HG03097 (cell line): ENCODE data around the gene PAIP2.
"Not testable (repeated sequence)": the region's sequence is repeated elsewhere in the genome, so short reads cannot be mapped to it uniquely, and the experiment has no call there.

Source experiments
- ATAC-seq: cut with Tn5 transposase; IDR thresholded peaks from one replicate; pipeline ENCODE4 v1.9.1; 2021; ENCODE audit not compliant: unreplicated experiment, low FRiP score

The PAIP2 gene

DNA sequence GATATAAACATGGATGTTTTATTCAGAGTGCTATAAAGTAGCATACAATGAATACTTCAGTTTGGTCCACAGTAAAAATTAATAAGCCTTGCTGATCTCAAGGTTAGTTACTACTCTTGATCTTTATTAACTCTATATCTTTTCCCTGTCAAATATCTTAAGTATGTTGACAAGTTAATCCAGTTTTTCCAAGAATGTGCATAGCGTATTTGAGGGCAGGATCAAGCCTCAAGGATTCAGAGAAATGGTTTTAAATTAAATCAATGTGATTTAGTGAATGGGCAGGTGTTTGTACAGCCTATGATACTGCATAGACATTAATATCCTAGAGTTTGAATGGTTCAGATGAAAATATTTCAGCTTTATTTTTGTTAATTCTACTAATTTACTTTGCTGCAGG, 27.4 kb upstream of the PAIP2 start:
- ATAC-seq = no peak

DNA sequence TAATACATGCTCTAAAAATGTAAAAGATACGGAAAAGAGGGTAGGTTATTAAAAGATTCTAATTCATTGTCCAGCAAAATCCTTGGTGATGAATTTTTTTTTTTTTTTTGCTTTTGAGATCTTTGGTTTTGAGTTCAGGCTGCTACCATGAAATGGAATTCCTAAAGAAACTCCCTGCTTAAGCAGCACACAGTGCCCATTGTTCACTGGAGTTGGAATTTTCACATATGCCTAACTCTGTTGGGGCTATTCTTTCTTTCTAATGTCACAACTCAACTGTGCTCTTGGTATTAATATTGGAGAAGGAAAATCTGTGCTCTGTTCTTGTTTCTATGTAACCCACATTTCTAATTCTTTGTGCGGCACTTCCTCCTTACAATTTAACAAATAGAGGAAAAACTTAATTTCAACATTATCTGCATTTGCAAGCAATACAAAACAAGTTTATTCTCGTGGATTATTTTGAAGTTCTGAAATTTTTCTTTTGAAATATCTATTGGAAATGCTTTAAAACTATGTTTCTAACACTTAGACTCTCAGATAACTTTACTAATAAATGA, 26.5 kb upstream of the PAIP2 start:
- no peak for ATAC-seq

DNA sequence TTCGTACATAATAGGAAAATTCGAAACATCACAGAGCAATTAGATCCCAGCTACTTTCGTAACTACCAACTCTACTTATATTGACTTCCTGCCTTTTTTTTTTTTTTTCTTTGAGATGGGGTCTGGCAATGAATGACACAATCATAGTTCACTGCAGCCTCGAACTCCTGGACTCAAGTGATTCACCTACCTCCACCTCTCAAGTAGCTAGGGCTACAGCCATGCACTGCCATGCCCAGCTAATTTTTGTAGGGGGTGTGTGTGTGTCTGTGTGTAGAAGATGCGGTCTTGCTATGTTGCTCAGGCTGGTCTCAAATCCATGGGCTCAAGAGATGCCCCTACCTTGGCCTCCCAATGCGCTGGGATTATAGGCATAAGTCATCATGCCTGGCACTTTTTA, 5.8 kb upstream of the PAIP2 start:
- no peak for ATAC-seq

DNA sequence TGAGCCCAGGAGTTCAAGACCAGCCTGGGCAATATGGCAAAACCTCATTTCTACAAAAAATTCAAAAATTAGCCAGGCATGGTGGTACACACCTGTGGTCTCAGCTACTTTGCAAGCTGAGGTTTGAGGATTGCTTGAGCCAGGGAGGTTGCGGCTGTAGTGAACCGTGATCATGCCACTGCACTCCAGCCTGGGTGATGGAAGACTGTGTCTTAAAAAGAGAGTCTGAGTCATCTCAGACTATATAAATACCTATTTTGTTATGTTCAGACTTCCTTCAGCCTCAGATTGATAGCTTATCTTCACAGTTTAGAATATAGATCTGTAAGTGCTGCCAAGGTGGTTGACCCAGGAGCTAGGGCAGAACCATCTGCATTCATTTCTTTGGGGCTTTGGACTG, 1.6 kb upstream of the PAIP2 start:
- ATAC-seq = no peak

DNA sequence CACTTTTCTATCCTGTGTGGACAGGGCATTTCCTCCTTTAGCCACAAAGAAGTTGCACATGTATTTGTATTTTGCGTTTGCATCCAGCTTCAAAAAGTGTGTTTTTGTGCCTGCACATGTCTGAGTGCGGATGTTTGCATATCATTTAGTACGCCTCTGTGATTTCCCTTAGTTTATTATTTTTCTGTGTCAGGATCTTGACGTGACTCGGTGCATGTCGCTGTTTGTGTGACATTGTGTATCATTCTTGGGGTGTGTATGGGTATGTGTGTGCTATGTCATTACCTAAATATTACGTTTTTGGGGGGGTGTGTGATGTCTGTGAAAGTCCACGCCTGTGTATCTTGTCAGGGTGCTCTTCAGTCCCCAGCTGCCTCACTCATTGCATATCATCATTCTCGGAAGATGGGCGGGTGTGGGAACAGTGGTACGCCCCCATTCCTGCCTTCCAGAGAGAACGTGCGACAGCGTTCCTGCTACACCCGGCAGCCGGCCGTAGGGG, 416 bp upstream of the PAIP2 start:
- ATAC-seq = no peak

DNA sequence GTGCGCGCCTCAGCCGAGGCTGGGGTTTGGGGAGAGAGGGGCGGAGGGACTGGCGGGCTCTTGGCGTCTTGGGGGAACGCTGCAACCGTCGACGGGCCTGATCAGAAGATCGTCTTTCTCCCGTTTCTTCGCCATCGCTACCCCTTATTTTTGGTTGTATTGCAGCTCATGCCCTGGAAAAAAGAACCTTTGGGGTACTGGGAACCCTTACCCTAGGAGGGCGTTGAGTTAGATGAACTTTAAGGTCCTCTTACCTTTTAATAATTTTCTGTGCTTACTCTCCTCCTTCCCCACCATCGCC, 719 bp downstream of the PAIP2 start:
- peak; percentile 37 for ATAC-seq

DNA sequence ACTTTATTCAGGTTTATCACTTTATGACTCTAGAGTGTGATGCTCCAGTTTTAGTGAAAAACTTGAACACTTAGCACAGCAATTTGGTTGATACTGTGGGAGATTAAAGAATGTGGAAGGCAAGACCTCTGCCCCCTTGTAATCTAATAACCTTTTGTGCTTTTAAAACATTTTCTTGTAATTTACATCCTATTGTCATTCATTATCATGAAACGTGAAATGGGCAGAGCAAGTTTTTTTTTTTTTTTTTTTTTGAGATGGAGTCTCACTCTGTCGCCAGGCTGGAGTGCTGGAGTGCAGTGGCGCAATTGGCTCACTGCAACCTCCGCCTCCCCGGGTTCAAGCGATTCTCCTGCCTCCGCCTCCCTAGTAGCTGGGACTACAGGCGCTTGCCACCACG, 1.8 kb downstream of the PAIP2 start:
- ATAC-seq = no peak

DNA sequence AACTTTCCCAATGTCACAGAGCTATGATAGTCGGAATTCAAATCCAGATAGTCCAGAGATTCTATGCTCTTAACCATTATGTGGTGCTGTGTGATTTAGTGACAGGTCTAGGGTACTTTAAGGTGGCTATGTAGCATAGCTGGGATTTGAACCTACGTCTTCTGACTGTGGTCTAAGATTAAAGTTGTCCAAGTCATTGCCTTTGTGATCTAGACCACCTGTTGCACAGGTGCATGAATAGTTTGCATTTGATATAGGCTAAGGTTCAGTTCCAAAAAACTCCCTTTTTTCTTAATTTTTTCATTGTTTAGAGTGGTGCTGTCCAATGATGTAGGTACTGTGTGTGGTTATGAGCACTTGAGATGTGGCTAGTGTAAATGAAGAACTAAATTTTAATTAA, 2.5 kb downstream of the PAIP2 start:
- ATAC-seq = no peak

DNA sequence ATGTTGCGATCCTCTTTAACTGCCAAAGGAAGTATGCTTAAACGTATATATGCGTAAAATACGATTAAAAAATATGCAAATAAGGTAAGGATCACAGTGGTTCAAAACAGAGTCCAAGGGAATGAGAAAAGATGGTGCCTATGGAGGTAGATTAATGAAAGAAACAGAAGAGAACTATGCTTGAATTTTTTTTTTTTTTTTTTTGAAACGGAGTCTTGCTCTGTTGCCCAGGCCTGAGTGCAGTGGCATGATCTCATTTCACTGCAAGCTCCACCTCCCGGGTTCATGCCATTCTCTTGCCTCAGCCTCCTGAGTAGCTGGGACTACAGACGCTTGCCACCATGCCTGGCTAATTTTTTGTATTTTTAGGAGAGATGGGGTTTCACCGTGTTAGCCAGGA, 3.8 kb downstream of the PAIP2 start:
- not testable (repeated sequence) for ATAC-seq

DNA sequence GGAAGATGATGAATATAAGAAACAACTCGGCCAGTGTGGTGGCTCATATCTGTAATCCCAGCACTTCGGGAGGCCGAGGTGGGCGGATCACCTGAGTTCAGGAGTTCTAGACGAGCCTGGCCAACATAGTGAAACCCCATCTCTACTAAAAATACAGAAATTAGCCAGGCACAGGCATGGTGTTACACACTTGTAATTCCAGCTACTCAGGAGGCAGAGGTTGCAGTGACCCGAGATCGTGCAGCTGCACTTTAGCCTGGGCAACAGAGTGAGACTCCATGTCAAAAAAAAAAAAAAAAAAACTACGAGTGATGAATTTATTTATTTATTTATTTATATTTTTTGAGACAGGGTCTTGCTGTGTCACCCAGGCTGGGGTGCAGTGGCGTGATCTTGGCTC, 6.2 kb downstream of the PAIP2 start:
- not testable (repeated sequence) for ATAC-seq

DNA sequence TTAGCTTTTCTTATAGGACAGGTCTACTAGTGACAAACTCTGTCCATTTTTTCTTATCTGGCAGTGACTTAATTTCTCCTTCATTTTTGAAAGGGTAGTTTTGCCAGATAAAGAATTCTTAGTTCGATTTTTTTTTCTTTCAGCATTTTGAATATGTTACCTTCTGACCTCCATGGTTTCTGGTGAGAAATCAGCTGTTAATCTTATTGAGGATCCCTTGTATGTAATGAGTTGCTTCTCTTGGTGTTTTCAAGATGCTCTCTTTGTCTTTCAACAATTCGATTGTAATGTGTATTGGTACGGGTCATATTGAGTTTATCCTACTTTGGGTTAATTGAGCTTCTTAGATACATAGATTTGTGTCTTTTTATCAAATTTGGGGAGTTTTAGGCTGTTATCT, 12.5 kb downstream of the PAIP2 start:
- no peak for ATAC-seq

DNA sequence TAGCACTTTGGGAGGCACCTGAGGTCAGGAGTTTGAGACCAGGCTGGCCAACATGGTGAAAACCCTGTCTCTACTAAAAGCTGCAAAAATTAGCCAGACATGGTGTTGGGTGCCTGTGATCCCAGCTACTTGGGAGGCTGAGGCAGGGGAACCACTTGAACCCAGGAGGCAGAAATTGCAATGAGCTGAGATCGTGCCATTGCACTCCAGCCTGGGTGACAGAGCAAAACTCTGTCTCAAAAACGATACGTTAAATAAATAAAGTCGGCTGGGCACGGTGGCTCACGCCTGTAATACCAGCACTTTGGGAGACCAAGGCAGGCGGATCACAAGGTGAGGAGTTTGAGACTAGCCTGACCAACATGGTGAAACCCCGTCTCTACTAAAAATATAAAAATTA, 14.2 kb downstream of the PAIP2 start:
- not testable (repeated sequence) for ATAC-seq

DNA sequence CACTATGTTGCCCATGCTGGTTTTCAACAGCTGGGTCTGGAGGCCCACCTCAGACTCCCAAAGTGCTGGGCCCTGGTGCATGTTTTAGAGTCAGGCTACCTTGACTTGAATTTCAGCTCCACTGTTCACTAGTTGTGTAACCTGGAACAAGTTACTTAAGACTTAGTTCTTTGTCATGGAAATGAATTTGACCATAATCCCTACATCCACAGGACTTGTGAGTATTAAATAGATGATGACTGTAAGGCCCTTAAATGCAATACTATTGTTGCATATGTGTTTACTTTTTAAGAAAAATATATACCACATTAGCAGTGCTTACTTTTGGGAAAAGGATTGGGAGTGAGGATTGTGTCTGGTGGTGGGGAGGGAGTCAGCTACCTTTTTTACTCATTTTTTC, 16.4 kb downstream of the PAIP2 start:
- ATAC-seq = no peak

DNA sequence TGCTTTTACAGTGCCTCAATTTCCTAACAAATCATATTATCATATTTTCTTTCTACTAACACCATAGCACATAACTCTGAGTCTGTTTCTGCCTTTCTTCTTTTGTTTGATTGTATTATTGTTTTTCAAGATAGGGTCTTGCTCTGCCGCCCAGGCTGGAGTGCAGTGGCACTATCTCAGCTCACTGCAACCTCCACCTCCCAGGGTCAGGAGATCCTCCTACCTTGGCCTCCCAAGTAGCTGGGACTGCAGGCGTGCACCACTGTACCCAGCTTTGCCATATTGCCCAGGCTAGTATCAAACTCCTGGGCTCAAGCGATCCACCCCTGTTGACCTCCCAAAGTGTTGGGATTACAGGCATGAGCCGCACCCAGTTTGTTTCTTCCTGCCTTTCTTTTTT, 18.7 kb downstream of the PAIP2 start:
- no peak for ATAC-seq

DNA sequence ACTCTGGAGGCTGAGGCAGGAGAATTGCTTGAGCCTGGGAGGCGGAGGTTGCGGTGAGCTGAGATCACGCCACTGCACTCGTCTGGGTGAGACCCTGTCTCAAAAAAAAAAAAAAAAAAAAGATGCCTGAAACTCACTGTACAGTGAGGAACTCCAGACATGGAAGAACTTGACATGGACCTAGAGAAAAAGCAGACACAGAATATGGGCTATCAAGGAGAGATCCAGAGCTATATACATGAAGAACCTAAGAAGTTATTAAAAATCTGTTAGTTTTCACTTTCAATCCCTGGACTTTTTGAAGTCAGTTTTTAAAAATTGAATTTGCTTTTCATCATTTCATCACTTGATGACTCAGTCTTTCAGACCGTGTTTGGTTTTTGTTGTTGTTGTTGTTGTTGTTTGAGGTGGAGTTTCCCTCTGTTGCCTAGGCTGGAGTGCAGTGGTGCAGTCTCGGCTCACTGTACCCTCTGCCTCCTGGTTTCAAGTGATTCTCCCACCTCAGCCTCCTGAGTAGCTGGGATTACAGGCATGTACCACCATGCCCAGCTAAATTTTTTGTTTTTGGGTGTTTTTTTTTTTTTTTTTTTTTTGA, 20.3 kb downstream of the PAIP2 start:
- no peak for ATAC-seq

DNA sequence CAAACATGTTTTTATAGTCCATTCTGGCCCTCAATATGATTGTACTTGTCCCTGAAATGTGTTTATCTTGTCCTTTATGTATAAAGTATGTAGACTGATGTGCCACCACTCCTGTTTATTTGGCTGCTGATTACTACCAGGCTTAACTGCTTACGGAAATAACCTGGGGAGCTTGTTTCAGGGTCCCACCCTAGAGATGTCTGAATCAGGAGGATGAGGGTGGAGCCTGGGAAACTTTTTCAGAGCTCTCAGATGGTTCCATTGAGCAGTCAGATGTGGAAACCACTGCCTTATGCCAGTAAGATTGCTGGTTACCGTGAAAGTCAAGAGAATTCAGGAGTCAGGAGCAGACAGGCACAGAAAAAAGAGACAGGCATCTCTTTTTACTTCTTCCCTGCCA, 22.3 kb downstream of the PAIP2 start:
- no peak for ATAC-seq

DNA sequence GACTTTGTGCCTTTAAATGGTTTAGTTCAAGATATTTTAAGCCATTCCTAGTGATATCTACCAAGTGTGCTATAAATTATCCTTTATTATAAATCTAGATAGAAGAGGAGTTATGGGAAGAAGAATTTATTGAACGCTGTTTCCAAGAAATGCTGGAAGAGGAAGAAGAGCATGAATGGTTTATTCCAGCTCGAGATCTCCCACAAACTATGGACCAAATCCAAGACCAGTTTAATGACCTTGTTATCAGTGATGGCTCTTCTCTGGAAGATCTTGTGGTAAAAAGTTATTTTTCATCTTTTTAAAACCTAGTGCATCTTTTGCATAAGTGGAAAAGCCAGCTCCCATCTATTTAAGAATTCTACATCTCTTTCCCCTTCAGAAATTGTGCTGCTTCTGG, 22.8 kb downstream of the PAIP2 start:
- no peak for ATAC-seq

DNA sequence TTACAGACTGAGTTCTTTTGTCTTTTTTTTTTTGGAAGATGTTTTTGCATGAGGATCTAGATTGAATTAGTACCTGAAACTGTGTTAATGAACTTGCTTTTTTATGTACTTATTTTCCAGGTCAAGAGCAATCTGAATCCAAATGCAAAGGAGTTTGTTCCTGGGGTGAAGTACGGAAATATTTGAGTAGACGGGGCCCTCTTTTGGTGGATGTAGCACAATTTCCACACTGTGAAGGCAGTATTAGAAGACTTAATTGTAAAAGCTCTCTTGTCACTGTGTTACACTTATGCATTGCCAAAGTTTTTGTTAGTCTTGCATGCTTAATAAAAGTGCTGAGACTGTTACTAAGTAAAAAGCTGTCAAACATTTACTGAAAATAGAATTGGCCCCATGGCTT, 27.0 kb downstream of the PAIP2 start:
- ATAC-seq = no peak

DNA sequence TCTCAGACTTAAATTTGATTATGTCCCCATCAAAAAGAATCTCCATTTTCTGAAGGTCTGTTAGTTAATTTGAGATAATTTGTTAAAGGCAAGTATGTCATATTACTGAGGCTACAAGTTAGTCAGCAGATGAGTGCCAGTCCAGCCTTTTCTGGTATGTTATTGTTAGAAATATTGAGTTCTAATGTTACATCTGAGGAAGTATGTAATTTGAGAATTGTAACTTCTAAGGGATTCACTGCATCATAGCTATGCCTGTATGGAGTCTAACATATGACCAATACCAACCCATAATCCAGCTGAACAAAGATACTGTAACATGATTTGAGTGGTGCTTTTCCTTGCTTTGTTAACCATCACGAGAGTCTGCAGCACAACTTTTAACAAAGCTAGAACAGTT, 27.5 kb downstream of the PAIP2 start:
- no peak for ATAC-seq

DNA sequence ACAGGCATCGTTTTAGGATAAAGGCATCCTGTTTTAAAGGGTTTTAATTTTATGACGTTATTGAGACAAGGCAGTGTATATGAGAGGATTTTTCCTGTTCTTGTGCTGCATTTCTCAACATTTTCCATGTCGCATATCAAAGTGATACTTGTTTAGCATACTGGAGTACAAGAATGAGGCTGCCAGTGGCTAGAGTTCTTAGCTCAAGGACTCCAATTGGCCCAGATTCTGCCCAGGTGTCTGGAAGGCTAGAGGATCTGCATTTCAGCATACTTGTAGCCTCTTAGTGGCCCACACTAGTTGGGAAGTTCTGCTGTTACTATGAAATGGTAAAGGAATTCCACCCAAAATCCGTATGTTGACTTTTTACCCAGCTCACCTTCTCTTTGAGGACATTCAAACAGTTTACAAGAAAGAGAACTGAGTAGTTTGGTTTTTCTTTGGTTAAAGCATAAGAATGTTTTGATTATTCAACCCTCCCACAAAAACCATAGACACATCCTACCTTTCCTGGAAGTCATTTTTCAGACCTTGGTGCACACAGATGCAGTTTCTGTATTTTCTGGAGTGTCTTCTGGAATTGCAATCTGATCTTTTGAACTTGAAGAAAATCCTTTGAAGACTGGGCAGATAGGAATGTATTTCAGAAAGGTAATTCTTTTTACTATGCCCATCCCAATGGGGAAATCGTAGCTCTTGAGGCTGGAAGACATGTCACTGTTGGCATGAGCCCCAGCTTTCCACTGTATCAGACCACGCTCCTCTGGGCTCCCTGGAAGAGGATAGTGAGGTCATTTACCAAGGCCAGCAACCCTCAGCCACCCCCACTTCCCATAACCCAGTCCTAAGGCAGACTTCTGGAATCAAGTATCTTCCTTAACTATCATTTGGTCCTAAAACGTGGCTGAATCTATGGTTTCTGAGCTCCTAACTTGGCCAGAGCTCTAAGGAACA, 30.1 kb downstream of the PAIP2 start:
- ATAC-seq = no peak

DNA sequence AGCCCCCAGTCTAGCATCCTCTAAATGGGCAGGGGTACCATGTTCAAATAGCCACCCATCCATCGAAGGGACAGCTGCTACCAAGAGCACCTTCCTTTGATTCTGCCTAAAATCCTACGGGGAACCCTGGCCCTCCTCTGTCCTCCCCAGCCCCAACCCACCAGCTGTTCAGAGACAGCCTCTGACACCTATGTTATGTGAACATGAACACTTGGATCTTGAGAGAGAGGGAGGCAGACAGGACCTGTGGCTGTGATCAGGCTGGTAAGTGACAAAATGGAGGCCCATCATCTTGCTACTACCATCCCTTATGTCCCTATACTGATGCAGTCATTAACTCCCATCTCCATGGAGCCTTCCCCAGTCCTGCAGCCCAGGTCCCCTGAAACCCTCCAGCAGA, 33.3 kb downstream of the PAIP2 start:
- no peak for ATAC-seq

DNA sequence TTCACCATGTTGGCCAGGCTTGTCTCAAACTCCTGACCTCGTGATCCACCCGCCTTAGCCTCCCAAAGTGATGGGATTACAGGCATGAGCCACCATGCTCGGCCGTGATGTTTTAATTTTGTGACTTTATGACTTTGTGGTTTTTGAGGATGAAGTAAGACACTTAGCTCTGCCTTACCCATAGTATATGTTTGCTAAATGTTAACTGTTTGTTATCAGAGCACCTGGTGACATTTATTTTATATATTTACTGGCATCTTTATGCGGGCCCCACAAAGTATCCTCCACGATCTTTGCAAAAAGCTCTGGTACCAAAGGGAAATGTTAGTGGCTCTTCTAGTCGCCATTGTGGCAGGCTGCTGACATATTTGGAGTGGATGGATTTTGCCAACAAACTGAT, 34.7 kb downstream of the PAIP2 start:
- no peak for ATAC-seq
